Measurements from ENCODE around the gene MRS2.

Gene MRS2

GRCh38 chr6:24425091-24425490 lies 22.4 kb downstream of the MRS2 start:
- H3K27ac ChIP-seq = no peak overlapping the region
- DNase-seq (ENCODE audit: low spot score) = no peak
- H3K4me3 ChIP-seq = no peak overlapping the region
- no peak for TF ChIP-seq CTCF (IDR thresholded peaks at IDR 0.05)

GRCh38 chr6:24426729-24427446 lies 24.2 kb downstream of the MRS2 start:
- no peak overlapping the region for H3K4me3 ChIP-seq
- no peak overlapping the region for H3K27ac ChIP-seq
- no peak for DNase-seq (ENCODE audit: low spot score)
- TF ChIP-seq CTCF (IDR thresholded peaks at IDR 0.05) = no peak

GRCh38 chr6:24428615-24429014 lies 25.9 kb downstream of the MRS2 start:
- Histone ChIP-seq H3K27ac (no peak overlapping the region), H3K4me3 (no peak overlapping the region)
- no peak for TF ChIP-seq CTCF (IDR thresholded peaks at IDR 0.05)
- no peak for DNase-seq (ENCODE audit: low spot score)

DNA sequence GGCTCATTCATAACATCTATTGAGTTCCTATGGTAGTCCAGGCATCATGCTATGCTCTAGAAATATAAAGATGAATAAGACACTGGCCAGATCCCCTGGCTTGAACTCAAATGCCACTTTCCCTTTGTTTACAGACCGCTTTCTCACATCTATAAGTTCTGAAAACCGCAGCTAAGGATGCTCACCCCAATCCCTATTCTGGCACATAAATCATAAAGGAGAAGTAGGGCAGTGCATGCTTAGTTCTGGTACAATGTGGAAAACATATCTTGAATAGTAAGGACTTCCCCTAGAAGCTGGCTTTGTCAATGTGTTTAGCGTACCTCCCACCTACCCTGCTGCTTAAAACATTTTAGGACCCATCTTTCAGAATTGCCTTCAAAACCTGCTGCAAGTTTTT lies 26.4 kb downstream of the MRS2 start:
- Histone ChIP-seq H3K4me3 (no peak overlapping the region), H3K27ac (no peak overlapping the region)
- DNase-seq (ENCODE audit: low spot score) = no peak
- TF ChIP-seq CTCF (IDR thresholded peaks at IDR 0.05) = no peak

DNA sequence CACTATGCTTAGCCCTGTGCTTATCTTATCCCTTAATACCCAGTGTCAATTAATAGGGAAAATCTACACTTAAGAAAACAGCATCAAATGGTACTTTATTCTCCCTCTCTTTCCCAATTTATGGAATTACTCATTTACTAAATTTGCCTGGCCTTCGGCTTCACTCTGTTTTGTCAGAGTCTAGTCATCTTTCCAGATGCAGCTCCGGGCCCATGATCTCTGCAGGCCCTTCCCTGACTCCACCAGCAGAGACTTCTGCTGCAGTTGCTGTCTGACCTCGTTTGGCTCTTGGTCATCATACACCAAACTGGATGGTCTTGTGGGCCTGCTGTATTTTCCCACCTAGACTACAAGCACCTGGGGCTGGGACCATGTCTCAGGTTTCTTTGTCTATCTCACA lies 27.4 kb downstream of the MRS2 start:
- H3K27ac ChIP-seq = no peak overlapping the region
- TF ChIP-seq CTCF (IDR thresholded peaks at IDR 0.05) = no peak
- H3K4me3 ChIP-seq = no peak overlapping the region
- no peak for DNase-seq (ENCODE audit: low spot score)

DNA sequence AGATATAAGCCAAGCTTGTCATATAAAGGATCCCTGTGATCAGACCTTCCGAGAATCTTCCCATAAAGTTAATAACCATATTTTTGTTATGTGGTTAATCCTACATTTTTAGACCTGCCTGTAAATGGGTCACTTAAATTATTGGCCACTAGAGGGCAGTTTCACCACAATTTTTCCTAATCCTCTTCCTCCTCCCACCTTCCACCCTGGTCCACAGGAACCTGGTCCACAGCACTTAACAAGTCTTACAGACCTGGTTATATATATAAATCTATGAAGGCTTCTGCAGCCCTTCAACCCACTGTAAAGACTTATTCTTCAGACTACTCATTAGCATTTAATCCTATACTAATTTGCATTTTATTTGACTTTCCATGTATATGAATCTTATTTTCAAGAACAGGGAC lies 28.3 kb downstream of the MRS2 start:
- H3K4me3 ChIP-seq = no peak overlapping the region
- TF ChIP-seq CTCF (IDR thresholded peaks at IDR 0.05) = no peak
- no peak for DNase-seq (ENCODE audit: low spot score)
- no peak overlapping the region for H3K27ac ChIP-seq

DNA sequence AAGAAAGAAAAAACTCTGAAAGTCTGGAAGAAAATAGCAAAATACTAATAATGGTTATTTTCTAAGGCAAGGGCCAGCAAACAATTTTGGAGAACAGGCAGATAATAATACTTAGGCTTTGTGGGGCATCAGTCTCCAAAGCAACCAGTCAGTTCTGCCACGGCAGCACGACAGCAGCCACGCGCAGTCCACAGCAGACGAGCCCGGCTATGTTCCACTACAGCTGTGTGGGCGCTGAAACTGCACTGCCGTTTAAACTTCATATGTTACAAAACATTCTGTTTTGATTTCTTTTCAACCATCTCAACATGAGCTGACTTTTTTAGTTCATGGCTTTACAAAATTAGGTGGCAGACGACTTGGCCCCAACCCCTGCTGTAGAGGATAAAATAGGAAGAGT lies 29.9 kb downstream of the MRS2 start:
- H3K27ac ChIP-seq = no peak overlapping the region
- no peak for DNase-seq (ENCODE audit: low spot score)
- no peak for TF ChIP-seq CTCF (IDR thresholded peaks at IDR 0.05)
- H3K4me3 ChIP-seq = no peak overlapping the region
